OCI-LY7 (cell line): ENCODE data around the gene VCX2. TPM values are rescaled to one million over a fixed set of nuclear protein-coding genes. Genes with fewer than 3 reads are reported as not detected.
"Not testable (repeated sequence)": the region's sequence is repeated elsewhere in the genome, so short reads cannot be mapped to it uniquely, and the experiment has no call there.

Source experiments
- BruUV-seq: library from RNA; stranded (reverse); fragments of 400-500 nt; replicated peaks from 2 replicates; lab custom pipeline; 2021; lab: Mats Ljungman, UMichigan
- CTCF ChIA-PET: fragments of 300-600 bp; sonication (Branson Sonifier 250); formaldehyde crosslinking; loops from one replicate; lab custom pipeline; 2022; ENCODE audit warnings: antibody characterized with exemption; ENCODE audit not compliant: unreplicated experiment; lab: Charles Lee
- POLR2A ChIA-PET: fragments of 300-600 bp; sonication (Branson Sonifier 250); formaldehyde crosslinking; loops from one replicate; lab custom pipeline; 2022; ENCODE audit warnings: antibody characterized with exemption; lab: Charles Lee
- DNase-seq: peaks from one replicate; pipeline ENCODE4 v3.0.0-alpha.2; 2015; ENCODE audit warnings: low spot score
- H2AFZ ChIP-seq: fragments of 200-600 bp; sonication (generic), shearing (Covaris generic); 2 replicates; pipeline ENCODE4 v1.6.1; 2014; ENCODE audit warnings: mild to moderate bottlenecking, antibody characterized with exemption, low read length, moderate library complexity
- H3K27ac ChIP-seq: fragments of 200-600 bp; sonication (generic); 2 replicates; pipeline ENCODE4 v1.5.1; 2014; ENCODE audit warnings: mixed run types, low read depth, mild to moderate bottlenecking, moderate library complexity, low read length, inconsistent platforms; ENCODE audit not compliant: poor library complexity, severe bottlenecking
- H3K36me3 ChIP-seq: fragments of 200-600 bp; sonication (generic); 2 replicates; pipeline ENCODE4 v1.6.1; 2014; ENCODE audit warnings: mild to moderate bottlenecking, antibody characterized with exemption, low read length, moderate library complexity, mixed read lengths; ENCODE audit not compliant: insufficient read depth
- H3K4me1 ChIP-seq: fragments of 200-600 bp; sonication (generic); 2 replicates; pipeline ENCODE4 v1.5.1; 2014; ENCODE audit warnings: mild to moderate bottlenecking, low read length; ENCODE audit not compliant: insufficient read depth, poor library complexity, severe bottlenecking
- H3K4me2 ChIP-seq: fragments of 200-600 bp; sonication (generic); 2 replicates; pipeline ENCODE4 v1.6.1; 2014; ENCODE audit warnings: mild to moderate bottlenecking, low read length
- H3K4me3 ChIP-seq: fragments of 200-600 bp; sonication (generic); 2 replicates; pipeline ENCODE4 v1.5.1; 2014; ENCODE audit warnings: mild to moderate bottlenecking, low read depth, low read length; ENCODE audit not compliant: poor library complexity, severe bottlenecking
- H3K79me2 ChIP-seq: fragments of 200-600 bp; sonication (generic); 2 replicates; pipeline ENCODE4 v1.6.1; 2016; ENCODE audit warnings: low read depth, mild to moderate bottlenecking, low read length, moderate library complexity, mixed read lengths; ENCODE audit not compliant: insufficient read depth
- H3K9me2 ChIP-seq: fragments of 200-600 bp; sonication (generic); 2 replicates; pipeline ENCODE4 v1.6.1; 2016; ENCODE audit warnings: mild to moderate bottlenecking, low read length, mixed read lengths; ENCODE audit not compliant: insufficient read depth
- H3K9me3 ChIP-seq: fragments of 200-600 bp; sonication (generic); 2 replicates; pipeline ENCODE4 v1.6.1; 2014; ENCODE audit warnings: mild to moderate bottlenecking, mixed run types, low read length, mixed read lengths
- H4K20me1 ChIP-seq: fragments of 200-600 bp; sonication (generic); 2 replicates; pipeline ENCODE4 v1.6.1; 2014; ENCODE audit warnings: mild to moderate bottlenecking, antibody characterized with exemption, low read length, moderate library complexity, mixed read lengths; ENCODE audit not compliant: insufficient read depth
- CTCF ChIP-seq: fragments of 200-600 bp; sonication (generic); conservative IDR thresholded peaks from 2 replicates; pipeline ENCODE4 v1.5.1; 2014; ENCODE audit warnings: mild to moderate bottlenecking, antibody characterized with exemption, low read length, moderate library complexity, mixed read lengths
- EZH2phosphoT487 ChIP-seq: fragments of 200-600 bp; sonication (generic); IDR thresholded peaks from 2 replicates; pipeline ENCODE4 v1.6.1; 2018; ENCODE audit warnings: low read depth, borderline replicate concordance, mild to moderate bottlenecking, mixed run types, antibody characterized with exemption, low read length, moderate library complexity, mixed read lengths
- intact Hi-C: fragments of 100-400 bp; cut with micrococcal nuclease; formaldehyde crosslinking; loops from one replicate; pipeline ENCODE4 v1.10.0; 2022; ENCODE audit not compliant: unreplicated experiment
- total RNA-seq, 2 experiments: library from RNA; depleted of rRNA in 1 of 2; stranded (reverse); fragments of >200 nt in 1 of 2; shearing (Covaris generic) in 1 of 2; gene quantifications; 2 replicates each; pipeline ENCODE4 v1.2.3, GENCODE V29; 2014 to 2022

Gene VCX2
- total RNA-seq, 2 experiments from 2014 or later = not detected

GRCh38 chrX:8189096-8189830 lies 18.2 kb upstream of the VCX2 start:
- no peaks in the 10 kb centered on the region for H3K79me2 ChIP-seq
- TF ChIP-seq EZH2phosphoT487 (no peak), CTCF (no peak)
- no peak overlapping the region for H3K27ac ChIP-seq
- no peaks in the 10 kb centered on the region for H3K4me1 ChIP-seq
- DNase-seq = no peak
- H4K20me1 ChIP-seq = no peaks in the 10 kb centered on the region
- no peak overlapping the region for H3K4me2 ChIP-seq
- no peaks in the 10 kb centered on the region for H3K36me3 ChIP-seq
- intact Hi-C loops = no loop called here
- ChIA-PET POLR2A (no interaction called here), CTCF (no interaction called here)
- H3K4me3 ChIP-seq = no peak overlapping the region
- no peaks in the 10 kb centered on the region for H3K9me2 ChIP-seq
- no peaks in the 10 kb centered on the region for H3K9me3 ChIP-seq
- BruUV-seq = no TSS peak
- H2AFZ ChIP-seq = no peak overlapping the region

- H3K4me3 ChIP-seq = no peak overlapping the region
- no peaks in the 10 kb centered on the region for H3K9me2 ChIP-seq
- no peak overlapping the region for H2AFZ ChIP-seq
- no TSS peak for BruUV-seq
- H4K20me1 ChIP-seq = no peaks in the 10 kb centered on the region
- intact Hi-C loops = no loop called here
- DNase-seq = no peak
- no peaks in the 10 kb centered on the region for H3K36me3 ChIP-seq
- H3K4me1 ChIP-seq = no peaks in the 10 kb centered on the region
- H3K27ac ChIP-seq = no peak overlapping the region
- TF ChIP-seq EZH2phosphoT487 (no peak), CTCF (no peak)
- CTCF ChIA-PET = no interaction called here
- POLR2A ChIA-PET = no interaction called here
- no peaks in the 10 kb centered on the region for H3K79me2 ChIP-seq
- no peaks in the 10 kb centered on the region for H3K9me3 ChIP-seq
- no peak overlapping the region for H3K4me2 ChIP-seq
Observed at GRCh38 chrX:8183346-8183745, 12.3 kb upstream of the VCX2 start.

GRCh38 chrX:8179656-8180055 lies 8.6 kb upstream of the VCX2 start:
- no TSS peak for BruUV-seq
- ChIA-PET POLR2A (no interaction called here), CTCF (no interaction called here)
- DNase-seq = no peak
- no peaks in the 10 kb centered on the region for H4K20me1 ChIP-seq
- no peaks in the 10 kb centered on the region for H3K36me3 ChIP-seq
- no peaks in the 10 kb centered on the region for H3K9me2 ChIP-seq
- H3K9me3 ChIP-seq = no peaks in the 10 kb centered on the region
- no peaks in the 10 kb centered on the region for H3K4me1 ChIP-seq
- intact Hi-C loops = no loop called here
- TF ChIP-seq EZH2phosphoT487 = no peak
- no peaks in the 10 kb centered on the region for H3K79me2 ChIP-seq
- no peak overlapping the region for H3K27ac ChIP-seq
- H2AFZ ChIP-seq = no peak overlapping the region
- no peak overlapping the region for H3K4me3 ChIP-seq
- H3K4me2 ChIP-seq = no peak overlapping the region

GRCh38 chrX:8154011-8154410 lies 17.1 kb downstream of the VCX2 start:
- H3K79me2 ChIP-seq, H3K4me3 ChIP-seq, BruUV-seq, H4K20me1 ChIP-seq, H3K4me1 ChIP-seq, H3K36me3 ChIP-seq, CTCF ChIA-PET, H2AFZ ChIP-seq, intact Hi-C loops, H3K4me2 ChIP-seq, H3K27ac ChIP-seq, H3K9me2 ChIP-seq, H3K9me3 ChIP-seq, POLR2A ChIA-PET, DNase-seq: not testable (repeated sequence)
